Measurements from ENCODE around the gene CACNA1H. TPM values are rescaled to one million over a fixed set of nuclear protein-coding genes. Genes with fewer than 3 reads are reported as not detected.

CACNA1H gene
- total and polyA plus RNA-seq, 2 of the 8 experiments (the other 6 are each of a cell fraction or from before 2014, with no cell fraction given): 14.0 to 28.7 TPM

GRCh38 chr16:1218930-1219611, 66.2 kb downstream of the CACNA1H start:
- Histone ChIP-seq H3K4me1 (replicated peaks in 1 of 4; ENCODE audit: control insufficient read depth in 3 of 4, insufficient read depth in 4 of 4, low read length in 3 of 4) (no peaks in the 10 kb centered on the region), H3K4me3 (ENCODE audit: extremely low read depth in 1 of 4, insufficient read depth in 2 of 4, low read depth in 3 of 4, low read length in 4 of 4) (no peak overlapping the region), H3K27ac (ENCODE audit: low read depth, low read length) (no peak overlapping the region), H2BK120ac (replicated peaks; ENCODE audit: low read depth, low read length) (no peak overlapping the region), H3K4ac (replicated peaks; ENCODE audit: insufficient read length, low read depth, low read length) (no peak overlapping the region), H2AFZ (ENCODE audit: low read length) (no peak overlapping the region), H3K9me3 (ENCODE audit: insufficient read depth in 2 of 2, low read depth in 1 of 2, low read length in 1 of 2) (no peaks in the 10 kb centered on the region), H2BK15ac (ENCODE audit: low read length) (no peak overlapping the region), H4K91ac (replicated peaks; ENCODE audit: insufficient read length, low read length) (no peak overlapping the region), H2BK20ac (ENCODE audit: low read length) (no peak overlapping the region), H3K9ac (replicated peaks in 1 of 4; ENCODE audit: extremely low read depth in 1 of 4, low read depth in 3 of 4, low read length in 3 of 4) (no peak overlapping the region), H3K14ac (ENCODE audit: insufficient read length) (no peak overlapping the region), H3K23me2 (ENCODE audit: low read depth, low read length) (no peaks in the 10 kb centered on the region), H3K79me1 (ENCODE audit: low read depth, low read length) (no peaks in the 10 kb centered on the region), H2AK5ac (ENCODE audit: low read depth, low read length) (no peak overlapping the region), H3K27me3 (replicated peaks in 1 of 4; ENCODE audit: control insufficient read depth in 3 of 4, extremely low read depth in 1 of 4, insufficient read depth in 3 of 4, low read length in 3 of 4) (no peaks in the 10 kb centered on the region), H3K18ac (ENCODE audit: extremely low read depth, low read length) (no peak overlapping the region), H3K4me2 (ENCODE audit: insufficient read depth in 1 of 2, low read depth in 2 of 2, low read length in 2 of 2) (no peak overlapping the region), H3K79me2 (ENCODE audit: control insufficient read depth in 1 of 2, insufficient read depth in 2 of 2, low read length in 2 of 2) (no peaks in the 10 kb centered on the region), H4K8ac (ENCODE audit: extremely low read depth, insufficient read depth, low read length) (no peak overlapping the region), H2BK12ac (ENCODE audit: low read depth, low read length) (no peak overlapping the region), H3K56ac (replicated peaks; ENCODE audit: insufficient read length, low read depth, low read length) (no peak overlapping the region), H3K36me3 (ENCODE audit: control insufficient read depth in 2 of 4, insufficient read depth in 4 of 4, low read length in 3 of 4) (peaks cover 2 to 52% (median 9%) of the 10 kb centered on the region in 4 experiments; a peak in 6 of 8 replicates), H4K20me1 (replicated peaks in 1 of 2; ENCODE audit: control insufficient read depth in 1 of 2, insufficient read depth in 2 of 2, low read length in 2 of 2) (peaks cover 0 to 9% of the 10 kb centered on the region in 2 experiments), H2BK5ac (ENCODE audit: low read depth, low read length) (no peak overlapping the region), H3K23ac (ENCODE audit: insufficient read length) (no peak overlapping the region), H4K5ac (ENCODE audit: insufficient read length, low read depth, low read length) (no peak overlapping the region)
- POLR2A ChIA-PET (ENCODE audit: partially characterized antibody): no interaction called here
- DNase-seq (ENCODE audit: low read depth in 1 of 2, low spot score in 2 of 2): no peak
- 88% methylated on average over 14 of the region's 24 CpGs; no CpG with 5 or more reads in 1 of the 2 experiments for WGBS, 2 experiments (ENCODE audit: extremely low coverage in 1 of 2, insufficient coverage in 1 of 2, insufficient read length in 1 of 2, insufficient replicate concordance in 2 of 2, low coverage in 1 of 2, low lambda C conversion rate in 2 of 2, missing lambda C conversion rate in 1 of 2)
- FAIRE-seq: no peak
- CTCF ChIA-PET (ENCODE audit: partially characterized antibody): interaction anchor here (1.1 to 1.6 kb wide), 3 partner anchors 10 to 27 kb away, joined by 3 to 6 read pairs (median 5); no protein-coding TSS in a partner anchor
- TF ChIP-seq TBP (IDR thresholded peaks at IDR 0.05; ENCODE audit: low read depth, low read length) (no peak), CBX8 (IDR thresholded peaks at IDR 0.05; ENCODE audit: borderline replicate concordance, low read depth, low read length) (no peak), POU5F1 (IDR thresholded peaks at IDR 0.05; ENCODE audit: low read depth, low read length) (no peak), MAX (IDR thresholded peaks at IDR 0.05) (no peak), RNF2 (IDR thresholded peaks at IDR 0.05; ENCODE audit: borderline replicate concordance, low read depth, low read length, missing control alignments, poor library complexity, severe bottlenecking) (no peak), GTF2F1 (IDR thresholded peaks at IDR 0.05; ENCODE audit: borderline replicate concordance, low read depth, low read length) (no peak), SIRT6 (IDR thresholded peaks at IDR 0.05; ENCODE audit: low read length) (no peak), USF2 (IDR thresholded peaks at IDR 0.05; ENCODE audit: low read length) (no peak), NANOG (IDR thresholded peaks at IDR 0.05; ENCODE audit: insufficient read depth, low read depth, low read length, poor library complexity, severe bottlenecking) (no peak)
